GM12878 (cell line): ENCODE results near the gene GALNT16. TPM values are rescaled to one million over a fixed set of nuclear protein-coding genes. Genes with fewer than 3 reads are reported as not detected.

Experiments
- ATAC-seq: fragments of 200-7000 bp; cut with Tn5 transposase; 3 replicates; pipeline ENCODE4 v1.9.1; 2020; ENCODE audit warnings: mild to moderate bottlenecking, moderate library complexity
- BruUV-seq: library from RNA; stranded (reverse); fragments of 400-500 nt; replicated peaks from 2 replicates; lab custom pipeline; 2021; lab: Mats Ljungman, UMichigan
- CTCF ChIA-PET: fragments of 300-600 bp; sonication (Branson Sonifier 250); formaldehyde crosslinking; extraction: SDS; loops from one replicate; lab custom pipeline; 2021; ENCODE audit warnings: inconsistent platforms; lab: Yijun Ruan, JAX
- POLR2A ChIA-PET: fragments of 350-600 bp; formaldehyde crosslinking; extraction: SDS; loops from one replicate; lab custom pipeline; 2021; ENCODE audit warnings: inconsistent platforms; lab: Charles Lee
- RAD21 ChIA-PET: fragments of 300-600 bp; sonication (Branson Sonifier 250); formaldehyde crosslinking; loops from one replicate; lab custom pipeline; 2023; ENCODE audit warnings: antibody characterized with exemption; ENCODE audit not compliant: unreplicated experiment; lab: Charles Lee
- SMC1A ChIA-PET: fragments of 300-600 bp; sonication (Branson Sonifier 250); formaldehyde crosslinking; loops from one replicate; lab custom pipeline; 2023; ENCODE audit not compliant: unreplicated experiment, uncharacterized antibody; lab: Charles Lee
- DNase-seq: peaks from one replicate; pipeline ENCODE4 v3.0.0-alpha.2; 2011; ENCODE audit warnings: low read depth, low spot score
- FAIRE-seq: peaks from 3 replicates; lab custom pipeline; 2011; peaks lifted over from hg19 to GRCh38; lab: Jason Lieb, UNC
- H2AFZ ChIP-seq: 2 replicates; pipeline ENCODE4 v1.6.0; 2011; ENCODE audit warnings: low read depth, low read length, control low read depth; ENCODE audit not compliant: control insufficient read depth
- H3K27ac ChIP-seq: 2 replicates; pipeline ENCODE4 v1.5.1; 2011; ENCODE audit warnings: control low read depth; ENCODE audit not compliant: control insufficient read depth, insufficient read depth
- H3K27me3 ChIP-seq, 2 experiments: replicated peaks in 1 of 2; 2 replicates each; pipeline versions ENCODE4 v1.6.0 to v1.6.1; 2011; ENCODE audit warnings: low read length in 1 of 2; ENCODE audit not compliant: control insufficient read depth in 2 of 2, insufficient read depth in 2 of 2
- H3K36me3 ChIP-seq, 2 experiments: 2 replicates each; pipeline ENCODE4 v1.5.1; 2011; ENCODE audit warnings: low read length in 1 of 2; ENCODE audit not compliant: control insufficient read depth in 2 of 2, insufficient read depth in 2 of 2
- H3K4me1 ChIP-seq: 2 replicates; pipeline ENCODE4 v1.6.1; 2011; ENCODE audit warnings: mild to moderate bottlenecking, low read length, moderate library complexity, mixed read lengths; ENCODE audit not compliant: control insufficient read depth, insufficient read depth
- H3K4me2 ChIP-seq: 2 replicates; pipeline ENCODE4 v1.6.0; 2011; ENCODE audit warnings: control low read depth; ENCODE audit not compliant: control insufficient read depth, insufficient read depth
- H3K4me3 ChIP-seq: fragments of 200-600 bp; sonication (generic); 2 replicates; pipeline ENCODE4 v1.5.1; 2016
- H3K79me2 ChIP-seq: 2 replicates; pipeline ENCODE4 v1.6.0; 2011; ENCODE audit warnings: low read length; ENCODE audit not compliant: control insufficient read depth, insufficient read depth
- H3K9ac ChIP-seq: 2 replicates; pipeline ENCODE4 v1.8.0; 2011; ENCODE audit warnings: low read length, control low read depth, mixed read lengths; ENCODE audit not compliant: control insufficient read depth, insufficient read depth
- H3K9me3 ChIP-seq: replicated peaks from 3 replicates; pipeline ENCODE4 v1.5.1; 2011; ENCODE audit warnings: mild to moderate bottlenecking, low read length; ENCODE audit not compliant: control insufficient read depth, insufficient read depth
- H4K20me1 ChIP-seq: 2 replicates; pipeline ENCODE4 v1.6.0; 2011; ENCODE audit not compliant: control insufficient read depth, insufficient read depth
- ASH2L ChIP-seq: fragments of 300-600, 200-600 bp; sonication (generic); IDR thresholded peaks from 2 replicates; pipeline ENCODE4 v1.6.1; 2017; ENCODE audit warnings: low read depth, mild to moderate bottlenecking, borderline replicate concordance
- BCL11A ChIP-seq: IDR thresholded peaks from 2 replicates; pipeline ENCODE4 v1.6.1; 2011; ENCODE audit warnings: low read depth, low read length
- CBX3 ChIP-seq: fragments of 200-600 bp; sonication (generic); IDR thresholded peaks from 2 replicates; pipeline ENCODE4 v1.6.1; 2016; ENCODE audit warnings: low read depth, borderline replicate concordance
- CHD2 ChIP-seq: IDR thresholded peaks from 2 replicates; pipeline ENCODE4 v1.6.1; 2011; ENCODE audit warnings: low read depth, low read length, improper control_type of control experiment, borderline replicate concordance
- CREM ChIP-seq: IDR thresholded peaks from 2 replicates; pipeline ENCODE4 v1.6.1; 2014; ENCODE audit warnings: antibody characterized with exemption, low read depth
- GATAD2B ChIP-seq: fragments of 450-650 bp; conservative IDR thresholded peaks from 2 replicates; pipeline ENCODE4 v1.6.1; 2017; ENCODE audit warnings: low read depth, mild to moderate bottlenecking, moderate library complexity
- SIN3A ChIP-seq: IDR thresholded peaks from 2 replicates; pipeline ENCODE4 v1.6.1; 2012; ENCODE audit warnings: low read depth, low read length, improper control_type of control experiment
- SMC3 ChIP-seq: IDR thresholded peaks from 2 replicates; pipeline ENCODE4 v1.6.1; 2011; ENCODE audit warnings: low read length, improper control_type of control experiment, borderline replicate concordance
- WRNIP1 ChIP-seq: IDR thresholded peaks from 2 replicates; pipeline ENCODE4 v1.6.1; 2011; ENCODE audit warnings: low read depth, low read length, improper control_type of control experiment, borderline replicate concordance
- WGBS: methylation state at CpG from one replicate; pipeline ENCODE4 v1.1.6; 2016; ENCODE audit warnings: low lambda C conversion rate; ENCODE audit not compliant: insufficient replicate concordance, insufficient coverage; ENCODE audit errors: missing lambda C conversion rate; 5-methylcytosine and 5-hydroxymethylcytosine counted together
- in situ Hi-C: fragments of 300-500 bp; cut with MboI; formaldehyde crosslinking; loops from 9 replicates; pipeline ENCODE4 v1.14.3; 2018; ENCODE audit warnings: mixed read lengths
- intact Hi-C: fragments of 100-400 bp; cut with micrococcal nuclease; formaldehyde crosslinking; loops from one replicate; pipeline ENCODE4 v1.14.2; 2022; ENCODE audit not compliant: unreplicated experiment
- polyA plus RNA-seq, 11 experiments: library from polyadenylated mRNA; depleted of rRNA in 4 of 11; unstranded in 6 of 11; stranded (reverse) in 5 of 11; fragments of >200 nt; fragmentation: Nextera tagmentation in 4 of 11; fragmentation: Illumina TruSeq in 1 of 11; extraction: Ambion mirVana in 4 of 11; extraction: Trizol in 1 of 11; gene quantifications; 1 replicate in 1 of 11; 2 replicates in 10 of 11; pipeline versions ENCODE4 v1.2.1 to v1.2.3, GENCODE V29; 2011 to 2016; ENCODE audit warnings: inconsistent platforms in 2 of 11, missing spikeins in 2 of 11, low read depth in 1 of 11
- total RNA-seq, 4 experiments: library from RNA; depleted of rRNA in 3 of 4; stranded (reverse); fragments of >200 nt in 3 of 4; fragmentation: Illumina TruSeq in 1 of 4; extraction: Trizol in 1 of 4; gene quantifications; 2 replicates each; pipeline versions ENCODE4 v1.2.1 to v1.2.3, GENCODE V29; 2013 to 2021
- TF ChIP-seq, protein P1 (sequence below): IDR thresholded peaks from 2 replicates; pipeline ENCODE4 v1.6.1; 2011; ENCODE audit warnings: low read depth, mild to moderate bottlenecking, low read length, moderate library complexity, borderline replicate concordance; ENCODE audit errors: extremely low read depth

The GALNT16 gene
- total and polyA plus RNA-seq, 10 of the 15 experiments (the other 5 are each of a cell fraction or from before 2014, with no cell fraction given), result under 0.01 to 0.08 (median 0.03) TPM; not detected in 3

DNA sequence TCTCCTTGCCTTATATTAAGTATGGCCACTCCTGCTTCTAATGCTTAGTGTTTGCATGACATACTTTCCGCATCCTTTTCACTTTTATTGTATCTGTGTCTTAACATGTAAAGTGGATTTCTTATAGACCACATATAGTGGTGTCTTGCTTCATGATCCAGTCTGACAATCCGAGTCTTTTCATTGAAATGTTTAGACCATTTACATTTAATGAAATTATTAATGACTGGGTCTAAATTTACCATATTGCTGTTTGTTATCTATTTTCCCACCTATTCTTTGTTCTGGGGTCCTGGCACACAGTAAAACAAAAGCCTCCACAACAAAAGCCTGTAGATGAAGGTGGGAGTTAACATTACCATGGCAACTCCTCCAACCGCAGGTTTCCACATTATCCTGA, 115.2 kb downstream of the GALNT16 start (continued):
- no peak for TF ChIP-seq GATAD2B
- TF ChIP-seq SMC3, result no peak
- TF ChIP-seq CBX3, result no peak
- TF ChIP-seq CHD2, result no peak
- TF ChIP-seq ASH2L, result no peak
- no peak for TF ChIP-seq CREM
- TF ChIP-seq SIN3A, result no peak
- TF ChIP-seq, protein P1, sequence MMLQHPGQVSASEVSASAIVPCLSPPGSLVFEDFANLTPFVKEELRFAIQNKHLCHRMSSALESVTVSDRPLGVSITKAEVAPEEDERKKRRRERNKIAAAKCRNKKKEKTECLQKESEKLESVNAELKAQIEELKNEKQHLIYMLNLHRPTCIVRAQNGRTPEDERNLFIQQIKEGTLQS, result no peak

DNA sequence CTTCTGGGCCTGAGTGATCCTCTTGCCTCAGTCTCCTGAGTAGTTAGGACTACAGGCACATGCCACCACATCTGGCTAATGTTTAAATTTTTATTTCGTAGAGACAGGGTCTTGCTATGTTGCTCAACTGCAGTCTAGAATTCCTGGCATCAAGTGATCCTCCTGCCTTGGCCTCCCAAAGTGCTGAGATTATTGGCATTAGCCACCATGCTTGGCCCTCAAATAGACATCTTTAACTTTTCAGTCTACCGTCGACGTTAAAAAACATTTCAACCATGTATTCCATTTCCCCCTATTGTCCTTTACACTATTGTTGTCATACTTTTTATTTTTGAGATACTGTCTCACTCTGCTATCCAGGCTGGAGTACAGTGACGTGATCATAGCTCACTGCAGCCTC, 115.8 kb downstream of the GALNT16 start:
- RAD21 ChIA-PET, result no interaction called here
- no TSS peak for BruUV-seq
- H3K27ac ChIP-seq, result no peak overlapping the region
- POLR2A ChIA-PET, result interaction anchor here (2.2 kb wide), 1 partner anchor 8 kb away, joined by 8 read pairs; no protein-coding TSS in a partner anchor
- CTCF ChIA-PET, result interaction anchor here (2.0 kb wide), 1 partner anchor 18 kb away, joined by 4 read pairs; no protein-coding TSS in a partner anchor
- peaks cover 5 to 24% of the 10 kb centered on the region in 2 experiments; a peak in 3 of 4 replicates for H3K36me3 ChIP-seq
- H2AFZ ChIP-seq, result no peak overlapping the region
- no peak for TF ChIP-seq WRNIP1
- no peak for TF ChIP-seq BCL11A
- in situ Hi-C loops (no loop called here), intact Hi-C loops (no loop called here)
- no peak for FAIRE-seq
- ATAC-seq, result no peak
- WGBS, result 100% methylated on average over 5 of the region's 5 CpGs
- H3K79me2 ChIP-seq, result peaks cover 2% of the 10 kb centered on the region
- DNase-seq, result no peak
- no peak overlapping the region for H3K4me3 ChIP-seq
- no peaks in the 10 kb centered on the region for H3K27me3 ChIP-seq
- no peak overlapping the region for H3K4me2 ChIP-seq
- no peaks in the 10 kb centered on the region for H3K9me3 ChIP-seq
- no peaks in the 10 kb centered on the region for H3K4me1 ChIP-seq
- SMC1A ChIA-PET, result interaction anchor here (1.4 to 1.5 kb wide), 3 partner anchors 9 to 20 kb away, joined by 4 to 7 read pairs (median 6); no protein-coding TSS in a partner anchor
- H4K20me1 ChIP-seq, result no peaks in the 10 kb centered on the region
- no peak overlapping the region for H3K9ac ChIP-seq
